HG03025 (cell line): Measurements from ENCODE around the gene AADACL2.
"Not testable (repeated sequence)": the region's sequence is repeated elsewhere in the genome, so short reads cannot be mapped to it uniquely, and the experiment has no call there.

Source experiments
- ATAC-seq: cut with Tn5 transposase; IDR thresholded peaks from one replicate; pipeline ENCODE4 v1.9.1; 2021; ENCODE audit warnings: mild to moderate bottlenecking, moderate library complexity; ENCODE audit not compliant: unreplicated experiment, low FRiP score

The AADACL2 gene

DNA sequence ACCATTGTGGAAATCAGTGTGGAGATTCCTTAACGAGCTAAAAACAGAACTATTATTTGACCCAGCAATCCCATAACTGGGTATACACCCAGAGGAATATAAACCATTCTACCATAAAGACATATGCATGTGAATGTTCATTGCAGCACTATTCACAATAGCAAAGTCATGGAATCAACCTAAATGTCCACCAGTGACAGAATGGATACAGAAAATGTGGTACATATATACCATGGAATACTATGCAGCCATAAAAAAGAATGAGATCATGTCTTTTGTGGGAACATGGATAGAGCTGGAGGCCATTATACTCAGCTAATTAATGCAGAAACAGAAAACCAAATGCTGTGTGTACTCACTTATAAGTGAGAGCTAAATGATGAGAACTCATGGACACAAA, 31.0 kb downstream of the AADACL2 start:
- not testable (repeated sequence) for ATAC-seq

GRCh38 chr3:151765685-151766084, 32.0 kb downstream of the AADACL2 start:
- no peak for ATAC-seq

DNA sequence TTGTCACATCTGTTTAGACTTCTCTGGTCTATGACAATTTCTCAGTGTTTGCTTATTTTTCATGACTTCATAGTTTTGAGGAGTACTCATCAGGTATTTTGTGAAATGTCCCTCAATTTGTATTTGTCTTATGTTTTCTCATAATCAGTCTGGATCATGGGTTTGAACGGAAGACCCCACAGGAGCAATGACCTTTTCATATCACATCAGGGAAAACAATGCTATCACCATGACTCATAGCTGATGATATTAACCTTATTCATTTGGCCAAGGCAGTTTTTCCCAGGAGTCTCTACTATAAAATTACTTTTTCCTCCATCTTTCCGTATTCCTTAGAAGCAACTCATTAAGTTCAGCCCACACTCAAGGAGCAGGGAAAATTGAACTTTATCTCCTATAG, 32.7 kb downstream of the AADACL2 start:
- no peak for ATAC-seq

GRCh38 chr3:151768393-151768930, 34.7 kb downstream of the AADACL2 start:
- no peak for ATAC-seq

DNA sequence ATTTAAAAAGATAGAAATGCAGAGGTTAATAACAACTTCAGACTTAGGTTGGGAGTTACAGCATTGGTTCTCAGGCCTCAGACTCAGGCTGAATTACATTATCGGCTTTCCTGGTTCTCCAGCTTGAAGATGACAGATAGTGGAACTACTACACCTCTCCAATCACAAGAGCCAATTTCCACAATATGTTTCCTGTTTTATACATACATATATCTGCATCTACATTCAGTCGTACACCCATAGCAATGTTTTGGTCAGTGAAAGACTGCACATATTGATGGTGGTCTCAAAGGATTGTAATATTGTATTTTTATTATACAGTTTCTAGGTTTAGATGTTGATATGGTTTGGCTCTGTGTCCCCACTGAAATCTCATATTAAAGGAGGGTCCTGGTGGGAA, 35.4 kb downstream of the AADACL2 start:
- no peak for ATAC-seq

DNA sequence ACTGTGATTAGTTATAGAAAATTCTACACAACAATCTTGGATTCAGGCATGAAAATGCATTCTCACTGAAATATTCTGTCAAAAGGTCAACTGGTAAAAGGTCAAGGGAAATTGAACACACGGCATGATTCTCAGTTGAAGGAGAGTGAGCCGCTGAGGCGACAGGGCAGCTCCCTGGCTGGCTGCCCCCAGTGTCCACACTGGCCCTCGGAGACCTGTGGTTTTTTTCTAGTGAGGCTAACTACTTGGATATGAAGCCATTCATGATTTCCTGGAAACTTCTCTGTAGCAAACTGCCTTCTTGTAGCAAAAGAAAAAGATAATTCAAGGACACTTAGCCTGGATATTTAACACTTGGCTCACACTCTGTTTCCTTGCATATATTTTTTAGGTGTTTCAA, 37.2 kb downstream of the AADACL2 start:
- ATAC-seq = no peak

GRCh38 chr3:151772825-151773480, 39.2 kb downstream of the AADACL2 start:
- ATAC-seq = no peak

DNA sequence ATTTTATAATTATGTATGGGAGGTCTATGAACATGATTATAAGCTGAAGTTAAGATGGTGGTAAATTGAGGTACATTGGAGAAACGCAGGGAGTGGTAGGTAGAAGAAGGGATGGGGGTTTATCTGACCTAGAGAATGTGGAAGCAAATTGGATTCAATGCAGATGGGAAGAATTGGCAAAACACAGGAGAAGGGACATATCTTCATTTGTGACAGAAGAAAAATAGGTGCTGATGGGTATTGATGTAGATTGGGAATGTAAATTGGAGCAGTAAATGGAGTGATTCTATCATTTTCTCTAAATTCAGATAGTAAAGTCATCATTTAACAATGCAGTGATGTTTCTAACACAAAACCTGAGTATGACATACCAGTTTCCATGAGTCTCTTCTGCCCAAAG, 40.5 kb downstream of the AADACL2 start:
- ATAC-seq = no peak

GRCh38 chr3:151774910-151775309, 41.2 kb downstream of the AADACL2 start:
- ATAC-seq = no peak

GRCh38 chr3:151775314-151776258, 41.9 kb downstream of the AADACL2 start:
- ATAC-seq = no peak

GRCh38 chr3:151776259-151776740, 42.6 kb downstream of the AADACL2 start:
- ATAC-seq = no peak

DNA sequence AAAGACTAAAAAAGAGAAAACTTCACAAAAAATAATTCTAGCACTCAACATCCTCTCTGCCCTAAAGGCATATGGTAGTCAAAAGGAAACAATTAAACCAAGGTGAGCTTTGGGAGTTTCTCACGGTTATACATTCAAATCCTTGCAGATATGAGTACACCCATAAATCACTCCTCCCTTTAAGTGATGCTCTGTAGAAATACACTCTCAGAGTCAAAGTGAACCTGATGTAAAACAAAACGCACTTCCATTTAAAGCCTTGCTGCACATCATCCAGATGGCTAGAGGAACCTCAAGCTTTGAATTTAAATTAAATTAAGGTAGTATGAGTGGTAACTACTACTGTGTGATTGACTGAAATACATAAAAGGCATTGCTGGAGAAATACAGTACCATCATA, 44.2 kb downstream of the AADACL2 start:
- ATAC-seq = no peak

GRCh38 chr3:151787626-151788025, 53.9 kb downstream of the AADACL2 start:
- ATAC-seq = no peak

DNA sequence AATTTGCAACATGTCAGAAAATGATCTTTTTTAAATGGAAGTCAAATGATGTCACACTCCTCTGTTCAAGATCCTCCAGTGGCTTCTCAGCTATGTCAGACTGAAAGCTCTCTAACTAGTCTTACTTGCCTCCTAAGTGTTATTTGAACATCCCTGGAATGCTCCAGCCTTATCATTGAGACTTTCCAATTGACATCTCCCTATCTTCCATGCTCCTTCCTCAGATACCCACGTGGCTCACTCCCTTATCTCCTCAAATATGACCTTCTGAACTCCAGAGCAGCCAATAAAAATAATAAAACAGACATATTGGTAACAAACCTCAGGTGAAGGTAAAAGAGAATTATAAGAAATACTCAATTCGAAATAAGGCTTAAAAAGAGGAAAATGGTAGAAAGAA, 54.7 kb downstream of the AADACL2 start:
- no peak for ATAC-seq

DNA sequence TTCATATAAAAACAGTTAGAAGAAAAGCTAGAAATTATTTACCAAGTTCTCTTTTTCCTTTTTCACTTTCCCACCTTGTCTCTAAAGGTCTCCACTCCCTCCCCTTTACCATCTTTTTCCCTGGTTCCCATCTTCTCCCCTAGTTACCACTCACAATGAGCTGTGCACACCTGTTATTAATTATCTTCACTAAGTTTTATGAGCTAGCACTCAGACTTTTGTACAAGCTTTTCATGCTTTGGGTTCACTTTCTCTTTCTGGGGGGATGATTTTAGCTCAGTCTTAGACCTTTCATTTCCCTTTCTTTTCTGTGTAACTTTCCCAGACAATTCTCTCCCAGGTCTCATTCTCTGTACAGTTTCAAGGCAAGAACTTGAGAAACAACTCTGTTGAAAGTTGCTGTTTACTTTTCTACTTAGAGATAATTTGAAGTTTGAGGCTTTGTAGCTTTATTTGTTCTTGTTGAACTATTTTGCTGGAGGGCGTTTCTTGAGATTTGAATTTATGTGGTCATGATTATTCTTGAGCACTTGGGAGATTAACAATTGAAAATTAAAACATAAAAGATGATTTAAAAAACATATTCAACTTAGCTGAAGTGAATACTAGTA, 56.2 kb downstream of the AADACL2 start:
- ATAC-seq = no peak

- not testable (repeated sequence) for ATAC-seq
Observed at GRCh38 chr3:151790763-151791162, 57.0 kb downstream of the AADACL2 start.

DNA sequence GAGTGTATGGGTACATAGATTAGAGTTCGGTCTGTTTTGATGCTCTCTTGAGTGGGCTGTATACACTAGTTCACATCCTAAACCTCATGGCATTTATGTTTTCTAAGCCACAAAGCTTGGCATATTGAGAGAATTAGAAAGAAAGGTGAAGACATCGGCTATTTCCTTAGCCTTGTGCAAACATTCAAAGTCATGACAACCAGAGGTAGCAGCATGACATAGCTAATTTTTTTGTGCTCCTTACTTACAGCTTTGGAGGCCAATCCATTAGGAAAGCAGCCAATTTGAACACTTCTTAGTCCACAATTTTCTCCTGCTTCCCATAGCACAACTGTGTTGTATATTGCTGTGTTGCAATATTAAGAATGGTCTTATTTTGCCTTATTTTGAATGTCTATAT, 58.7 kb downstream of the AADACL2 start:
- no peak for ATAC-seq

DNA sequence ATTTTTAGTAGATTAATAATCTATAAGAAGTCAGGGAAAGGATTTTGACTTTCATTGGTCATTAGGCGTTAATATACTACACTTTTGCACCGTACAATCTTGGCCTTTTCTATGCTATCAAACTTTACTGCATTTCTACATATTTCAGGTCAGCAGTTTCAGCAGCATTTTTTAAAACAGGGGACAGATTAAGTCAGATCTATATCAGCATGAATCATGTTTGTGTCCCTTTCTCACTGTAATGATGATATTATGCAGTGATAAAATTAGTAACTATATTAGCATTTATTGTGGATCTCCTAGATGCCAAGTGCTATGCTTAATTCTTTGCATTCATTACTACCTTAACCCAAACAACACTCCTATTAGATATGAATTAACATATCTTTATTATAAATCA, 59.9 kb downstream of the AADACL2 start:
- no peak for ATAC-seq

DNA sequence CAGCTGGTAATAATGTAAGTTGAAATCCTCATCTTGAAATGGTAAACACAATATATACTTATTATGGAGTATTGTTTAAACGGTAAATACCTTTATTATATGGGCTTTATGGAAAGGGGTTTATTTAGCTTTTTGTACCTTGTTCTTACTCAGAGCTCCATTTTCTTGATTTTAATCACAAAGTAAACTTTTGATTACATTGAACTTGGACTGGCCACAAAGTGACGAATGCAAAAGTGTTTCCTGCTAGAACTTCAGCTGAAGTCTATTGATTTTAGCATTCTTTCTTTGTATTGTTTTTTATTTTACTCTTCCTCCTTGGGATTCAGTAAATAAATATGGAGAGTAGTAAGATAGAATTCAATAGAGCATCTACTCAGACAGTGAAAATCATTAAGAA, 60.4 kb downstream of the AADACL2 start:
- no peak for ATAC-seq

DNA sequence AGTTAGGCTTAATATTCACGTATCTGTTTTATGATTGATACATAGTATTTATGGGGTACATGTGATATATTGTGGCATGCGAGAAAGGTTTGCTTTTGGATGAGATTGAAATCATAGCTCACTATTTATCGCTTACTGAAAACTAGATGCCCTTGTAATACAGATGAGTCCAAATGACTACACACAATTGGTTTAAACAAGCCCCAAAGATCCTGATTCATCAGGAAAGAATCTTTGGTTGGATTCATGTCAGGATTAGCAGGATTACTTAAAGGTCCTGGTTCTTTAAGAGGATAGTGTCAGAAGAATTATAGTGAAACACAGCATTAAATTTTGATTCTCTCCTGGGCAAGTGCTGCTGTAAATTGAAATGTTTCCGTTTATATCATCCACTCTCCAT, 61.5 kb downstream of the AADACL2 start:
- no peak for ATAC-seq

GRCh38 chr3:151796105-151796680, 62.5 kb downstream of the AADACL2 start:
- ATAC-seq = no peak
